ENCODE measurements around the gene PTAR1. TPM values are rescaled to one million over a fixed set of nuclear protein-coding genes. Genes with fewer than 3 reads are reported as not detected.

PTAR1 gene
- total RNA-seq, 1 experiment from 2014 or later, result 32.2 TPM

DNA sequence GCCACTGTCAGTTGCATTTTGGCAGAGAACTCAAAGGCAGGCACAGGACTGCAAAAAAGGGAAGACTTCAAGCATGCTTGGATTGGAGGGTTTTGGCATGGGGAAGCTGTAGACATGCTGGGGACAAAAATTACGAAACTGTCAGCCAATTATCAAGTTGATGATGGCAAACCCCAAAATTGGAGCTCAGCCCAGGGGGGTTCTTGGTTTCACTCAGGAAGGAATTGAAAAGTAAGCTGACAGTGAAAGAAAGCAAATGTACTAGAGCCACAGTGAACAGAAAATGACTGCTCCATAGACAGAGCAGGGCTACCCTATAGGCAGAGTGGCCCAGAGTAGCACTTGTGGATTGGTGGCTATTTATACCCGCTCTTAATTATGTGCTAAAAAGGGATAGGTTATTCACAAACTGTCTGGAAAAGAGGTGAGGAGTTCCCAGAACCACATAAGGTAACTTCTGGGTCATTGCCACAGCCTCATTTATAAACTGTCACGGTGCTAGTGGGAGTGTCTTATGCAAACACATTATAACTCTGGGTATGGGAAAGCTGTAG is 46.2 kb upstream of the PTAR1 start:
- Histone ChIP-seq H3K9me2 (ENCODE audit: insufficient read depth) (no peaks in the 10 kb centered on the region), H4K20me1 (ENCODE audit: insufficient read depth) (no peaks in the 10 kb centered on the region), H3K9me3 (ENCODE audit: control insufficient read depth in 1 of 2, insufficient read depth in 1 of 2, low read depth in 1 of 2, low read length in 2 of 2) (no peaks in the 10 kb centered on the region), H3K4me3 (replicated peaks in 1 of 2; ENCODE audit: low read depth in 1 of 2, low read length in 2 of 2) (no peak overlapping the region), H3K79me2 (ENCODE audit: insufficient read depth, low read length) (no peaks in the 10 kb centered on the region), H3K27ac (ENCODE audit: low read depth, low read length) (no peak overlapping the region), H2AFZ (ENCODE audit: low read depth, low read length, poor library complexity, severe bottlenecking) (no peak overlapping the region), H3K27me3 (ENCODE audit: insufficient read depth, low read length) (no peaks in the 10 kb centered on the region), H3K9ac (ENCODE audit: low read length) (no peak overlapping the region), H3K4me1 (ENCODE audit: control insufficient read depth in 1 of 2, insufficient read depth in 2 of 2, low read length in 2 of 2) (no peaks in the 10 kb centered on the region), H3K4me2 (ENCODE audit: low read length) (no peak overlapping the region), H3K36me3 (ENCODE audit: control insufficient read depth in 1 of 2, insufficient read depth in 2 of 2, low read length in 2 of 2) (no peaks in the 10 kb centered on the region)
- intact Hi-C loops (cut with micrococcal nuclease), result loop anchor here (5.0 kb wide), 2 partner anchors 71 to 126 kb away; no protein-coding TSS in a partner anchor
- BruUV-seq (replicated peaks), result no TSS peak
- DNase-seq (ENCODE audit: low read depth, low spot score) (no peak), ATAC-seq (no peak)
- TF ChIP-seq SIN3A (IDR thresholded peaks at IDR 0.05; ENCODE audit: low read depth) (no peak), JUND (IDR thresholded peaks at IDR 0.05) (no peak), EZH2 (IDR thresholded peaks at IDR 0.05) (no peak), FOSL1 (IDR thresholded peaks at IDR 0.05; ENCODE audit: low read depth) (no peak), ZBTB33 (IDR thresholded peaks at IDR 0.05; ENCODE audit: extremely low read depth, insufficient replicate concordance, low read length) (no peak), EGR1 (IDR thresholded peaks at IDR 0.05; ENCODE audit: low read depth) (no peak), CBX3 (IDR thresholded peaks at IDR 0.05; ENCODE audit: low read depth) (no peak), YY1 (IDR thresholded peaks at IDR 0.05; ENCODE audit: extremely low read depth, insufficient replicate concordance, low read depth, low read length) (no peak), CEBPB (IDR thresholded peaks at IDR 0.05; ENCODE audit: low read depth) (no peak), POLR2AphosphoS5 (IDR thresholded peaks at IDR 0.05; ENCODE audit: low read depth, low read length) (no peak), ZNF274 (IDR thresholded peaks at IDR 0.05; ENCODE audit: low read depth, low read length) (no peak)
- TF ChIP-seq, protein P1, sequence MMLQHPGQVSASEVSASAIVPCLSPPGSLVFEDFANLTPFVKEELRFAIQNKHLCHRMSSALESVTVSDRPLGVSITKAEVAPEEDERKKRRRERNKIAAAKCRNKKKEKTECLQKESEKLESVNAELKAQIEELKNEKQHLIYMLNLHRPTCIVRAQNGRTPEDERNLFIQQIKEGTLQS (IDR thresholded peaks at IDR 0.05), result no peak
- TF ChIP-seq, protein P2, sequence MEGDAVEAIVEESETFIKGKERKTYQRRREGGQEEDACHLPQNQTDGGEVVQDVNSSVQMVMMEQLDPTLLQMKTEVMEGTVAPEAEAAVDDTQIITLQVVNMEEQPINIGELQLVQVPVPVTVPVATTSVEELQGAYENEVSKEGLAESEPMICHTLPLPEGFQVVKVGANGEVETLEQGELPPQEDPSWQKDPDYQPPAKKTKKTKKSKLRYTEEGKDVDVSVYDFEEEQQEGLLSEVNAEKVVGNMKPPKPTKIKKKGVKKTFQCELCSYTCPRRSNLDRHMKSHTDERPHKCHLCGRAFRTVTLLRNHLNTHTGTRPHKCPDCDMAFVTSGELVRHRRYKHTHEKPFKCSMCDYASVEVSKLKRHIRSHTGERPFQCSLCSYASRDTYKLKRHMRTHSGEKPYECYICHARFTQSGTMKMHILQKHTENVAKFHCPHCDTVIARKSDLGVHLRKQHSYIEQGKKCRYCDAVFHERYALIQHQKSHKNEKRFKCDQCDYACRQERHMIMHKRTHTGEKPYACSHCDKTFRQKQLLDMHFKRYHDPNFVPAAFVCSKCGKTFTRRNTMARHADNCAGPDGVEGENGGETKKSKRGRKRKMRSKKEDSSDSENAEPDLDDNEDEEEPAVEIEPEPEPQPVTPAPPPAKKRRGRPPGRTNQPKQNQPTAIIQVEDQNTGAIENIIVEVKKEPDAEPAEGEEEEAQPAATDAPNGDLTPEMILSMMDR (IDR thresholded peaks at IDR 0.05 in 2 of 3, conservative IDR thresholded peaks at IDR 0.05 in 1 of 3; ENCODE audit: borderline replicate concordance in 1 of 3, insufficient read depth in 1 of 3, low read depth in 2 of 3, low read length in 2 of 3), result no peak
- ChIA-PET RAD21 (ENCODE audit: low non-redundant PET in 1 of 2, low total read pairs in 2 of 2, uncharacterized antibody in 2 of 2, unreplicated experiment in 2 of 2) (no interaction called here), CTCF (interaction anchor here (1.4 kb wide), 1 partner anchor 9 kb away, joined by 3 read pairs; no protein-coding TSS in a partner anchor), POLR2A (no interaction called here)
